CD1c-positive myeloid dendritic cell (primary cell): ENCODE results near the gene GNRH2.
"Not testable (repeated sequence)": the region's sequence is repeated elsewhere in the genome, so short reads cannot be mapped to it uniquely, and the experiment has no call there.

Source experiments
- DNase-seq: peaks from one replicate; pipeline ENCODE4 v3.0.0-alpha.2; 2016; ENCODE audit errors: extremely low spot score

Gene GNRH2

GRCh38 chr20:3043322-3043721, at the start of gene GNRH2:
GNRH2 (plus strand) TSS chr20:3043622; CDS start chr20:3044415, 793 bp downstream.
- DNase-seq: no peak

- no peak for DNase-seq
Measured at GRCh38 chr20:2995796-2996195, 47.6 kb upstream of the GNRH2 start.

- DNase-seq: no peak
Measured at GRCh38 chr20:2998728-2999127, 44.7 kb upstream of the GNRH2 start.

- peak; percentile 74 for DNase-seq
Measured at GRCh38 chr20:3000852-3001523, 42.4 kb upstream of the GNRH2 start.

DNA sequence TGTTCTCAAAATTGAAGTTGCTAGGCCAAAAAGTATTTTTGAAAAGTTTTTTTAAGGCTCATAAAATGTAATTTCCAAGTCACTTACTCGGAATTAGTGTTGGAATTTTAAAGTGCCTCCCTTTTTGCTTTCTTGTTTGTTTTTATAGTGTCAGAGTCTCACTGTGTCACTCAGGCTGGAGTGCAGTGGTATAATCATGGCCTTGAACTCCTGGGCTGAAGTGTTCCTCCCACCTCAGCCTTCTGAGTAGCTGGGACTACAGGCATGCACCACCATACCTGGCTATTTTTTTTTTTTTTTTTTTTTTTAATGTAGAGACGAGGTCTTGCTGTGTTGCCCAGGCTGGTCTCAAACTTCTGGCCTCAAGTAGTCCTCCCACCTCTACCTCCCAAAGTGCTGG, 40.0 kb upstream of the GNRH2 start:
- no peak for DNase-seq

GRCh38 chr20:3010985-3011723, 32.3 kb upstream of the GNRH2 start:
- DNase-seq: no peak

GRCh38 chr20:3011752-3012151, 31.7 kb upstream of the GNRH2 start:
- no peak for DNase-seq

- DNase-seq: no peak
Measured at GRCh38 chr20:3013771-3014170, 29.7 kb upstream of the GNRH2 start.

GRCh38 chr20:3014179-3014578, 29.2 kb upstream of the GNRH2 start:
- no peak for DNase-seq

- DNase-seq: no peak
Measured at GRCh38 chr20:3014662-3015061, 28.8 kb upstream of the GNRH2 start.

- DNase-seq: not testable (repeated sequence)
Measured at GRCh38 chr20:3015302-3015701, 28.1 kb upstream of the GNRH2 start.

- DNase-seq: no peak
Measured at GRCh38 chr20:3021327-3021726, 22.1 kb upstream of the GNRH2 start.

GRCh38 chr20:3021777-3022176, 21.6 kb upstream of the GNRH2 start:
- DNase-seq: no peak

DNA sequence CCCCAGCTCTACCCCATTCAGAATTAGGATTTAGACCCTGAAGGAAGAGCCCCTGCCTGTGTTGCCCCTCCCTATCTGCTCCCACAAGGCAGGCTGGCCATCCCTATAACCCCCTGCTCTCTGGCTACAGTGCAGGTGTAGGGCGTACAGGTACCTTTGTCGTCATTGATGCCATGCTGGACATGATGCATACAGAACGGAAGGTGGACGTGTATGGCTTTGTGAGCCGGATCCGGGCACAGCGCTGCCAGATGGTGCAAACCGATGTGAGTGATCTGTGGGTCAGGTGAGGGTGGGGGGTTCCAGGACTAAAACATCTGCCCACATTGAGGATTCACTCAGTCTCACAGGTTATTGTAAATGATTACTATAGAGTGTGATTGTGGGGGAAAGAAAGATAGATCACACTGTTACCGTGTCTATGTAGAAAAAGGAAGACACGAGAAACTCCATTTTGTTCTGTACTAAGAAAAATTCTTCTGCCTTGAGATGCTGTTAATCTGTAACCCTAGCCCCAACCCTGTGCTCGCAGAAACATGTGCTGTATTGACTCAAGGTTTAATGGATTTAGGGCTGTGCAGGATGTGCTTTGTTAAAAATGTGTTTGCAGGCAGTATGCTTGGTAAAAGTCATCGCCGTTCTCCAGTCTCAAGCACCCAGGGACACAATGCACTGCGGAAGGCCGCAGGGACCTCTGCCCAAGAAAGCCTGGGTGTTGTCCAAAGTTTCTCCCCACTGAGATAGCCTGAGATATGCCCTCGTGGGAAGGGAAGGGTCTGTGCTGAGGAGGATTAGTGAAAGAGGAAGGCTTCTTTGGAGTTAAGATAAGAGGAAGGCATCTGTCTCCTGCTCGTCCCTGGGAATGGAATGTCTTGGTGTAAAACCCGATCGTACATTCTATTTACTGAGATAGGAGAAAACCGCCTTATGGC, 20.6 kb upstream of the GNRH2 start:
- DNase-seq: not testable (repeated sequence)

DNA sequence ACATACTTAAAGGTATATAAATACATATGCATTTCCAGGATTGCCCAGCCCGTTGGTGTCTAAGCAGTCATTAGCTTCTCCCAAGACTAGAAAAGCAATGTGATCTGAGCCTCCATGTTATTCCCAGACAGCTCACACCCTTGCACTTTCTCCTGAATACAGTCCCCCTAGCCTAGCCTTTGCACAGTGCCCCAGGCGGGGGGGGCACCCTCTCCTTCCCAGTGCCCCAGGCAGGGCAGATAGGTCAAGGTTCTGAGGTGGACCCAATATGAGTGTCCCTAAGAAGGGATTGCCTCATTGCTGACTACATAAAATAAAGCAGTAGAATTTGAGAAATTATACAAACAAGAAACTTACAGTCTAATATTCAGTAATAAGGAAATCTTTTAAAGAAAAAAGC, 15.4 kb upstream of the GNRH2 start:
- DNase-seq: no peak

GRCh38 chr20:3031524-3032147, 11.8 kb upstream of the GNRH2 start:
- DNase-seq: no peak

GRCh38 chr20:3032624-3033023, 10.8 kb upstream of the GNRH2 start:
- no peak for DNase-seq

GRCh38 chr20:3037654-3038053, 5.8 kb upstream of the GNRH2 start:
- no peak for DNase-seq

- no peak for DNase-seq
Measured at GRCh38 chr20:3038454-3038853, 5.0 kb upstream of the GNRH2 start.

DNA sequence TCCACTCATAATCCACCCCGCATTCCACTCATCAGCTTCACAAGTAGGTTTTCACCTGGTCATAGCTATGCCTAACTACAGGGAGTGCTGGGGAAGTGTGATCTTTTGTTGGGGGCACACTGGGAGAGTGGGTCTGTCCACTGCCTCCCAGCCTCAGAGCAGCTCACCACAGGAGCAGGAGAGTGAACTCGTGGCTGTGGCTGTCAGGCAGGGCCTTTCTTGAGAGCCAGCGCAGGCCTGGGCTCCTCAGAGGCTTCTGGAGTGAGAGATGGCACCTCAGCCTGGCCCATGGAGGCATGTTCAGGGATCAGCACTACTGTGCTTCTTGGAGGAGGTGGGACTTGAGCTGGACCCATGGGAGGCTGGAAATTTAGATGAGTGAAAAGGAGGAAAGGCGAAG, 4.0 kb upstream of the GNRH2 start:
- DNase-seq: no peak

DNA sequence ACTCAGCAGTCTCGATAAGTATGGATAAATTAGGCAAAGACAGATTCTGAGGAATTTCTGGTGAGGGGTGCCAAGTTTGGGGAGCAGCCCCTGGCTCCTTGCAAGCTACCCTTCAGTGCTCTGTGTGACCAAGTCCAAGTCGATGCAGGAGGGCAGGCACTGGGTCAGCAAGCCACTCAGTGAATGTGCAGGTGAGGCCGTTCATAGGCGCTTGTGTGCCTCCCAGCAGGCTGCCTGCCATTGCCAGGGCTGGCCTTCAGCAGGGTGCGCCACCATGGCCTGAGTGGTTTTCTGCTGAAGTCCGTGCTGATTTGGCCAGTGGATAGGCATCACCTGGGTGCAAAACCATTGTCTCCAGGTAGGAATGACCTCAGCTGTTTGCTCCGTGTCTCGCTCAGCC, 3.3 kb upstream of the GNRH2 start:
- no peak for DNase-seq

GRCh38 chr20:3041854-3042409, 1.5 kb upstream of the GNRH2 start:
- DNase-seq: no peak
